K562 (cell line): ENCODE measurements around the gene IQCK. TPM values are rescaled to one million over a fixed set of nuclear protein-coding genes. Genes with fewer than 3 reads are reported as not detected.

Experiments used
- ATAC-seq: fragments of 200-7000 bp; cut with Tn5 transposase; 3 replicates; pipeline ENCODE4 v1.9.1; 2020; ENCODE audit warnings: moderate library complexity
- BruUV-seq: library from RNA; stranded (reverse); fragments of 400-500 nt; replicated peaks from 2 replicates; lab custom pipeline; 2021; lab: Mats Ljungman, UMichigan
- CTCF ChIA-PET: fragments of 300-600 bp; formaldehyde crosslinking; extraction: SDS; loops from one replicate; lab custom pipeline; 2021; ENCODE audit warnings: low intra/inter-chr PET ratio; lab: Yijun Ruan, JAX
- POLR2A ChIA-PET: fragments of 300-600, 350-650 bp; sonication (Branson Sonifier 250); formaldehyde crosslinking; extraction: SDS; loops from one replicate; lab custom pipeline; 2021; ENCODE audit warnings: antibody characterized with exemption, inconsistent platforms; lab: Yijun Ruan, JAX
- DNase-seq, 4 experiments: peaks; one replicate each; pipeline versions ENCODE4 v3.0.0 to v3.0.0-alpha.2; 2011 to 2018; ENCODE audit warnings: low spot score in 3 of 4, mixed read lengths in 3 of 4; ENCODE audit errors: extremely low read depth in 1 of 4
- FAIRE-seq: peaks from 2 replicates; lab custom pipeline; 2011; peaks lifted over from hg19 to GRCh38; lab: Jason Lieb, UNC
- H2AFZ ChIP-seq: 2 replicates; pipeline ENCODE4 v1.6.0; 2011; ENCODE audit warnings: low read depth, low read length, control low read depth, inconsistent platforms
- H3K27ac ChIP-seq: fragments of 200-600 bp; 3 replicates; pipeline ENCODE4 v1.8.0; 2011; ENCODE audit warnings: low read depth, mild to moderate bottlenecking, control low read depth, inconsistent platforms, low read length, moderate library complexity, mixed read lengths; ENCODE audit errors: extremely low read depth
- H3K27me3 ChIP-seq, 2 experiments: fragments of 300-600 bp in 1 of 2; 2 replicates in 1 of 2; 3 replicates in 1 of 2; pipeline versions ENCODE4 v1.6.0 to v1.8.0; 2011; ENCODE audit warnings: inconsistent platforms in 2 of 2, low read length in 2 of 2, mild to moderate bottlenecking in 1 of 2, mixed read lengths in 1 of 2, moderate library complexity in 1 of 2; ENCODE audit not compliant: control insufficient read depth in 2 of 2, insufficient read depth in 2 of 2
- H3K36me3 ChIP-seq: fragments of 300-600 bp; 3 replicates; pipeline ENCODE4 v1.8.0; 2011; ENCODE audit warnings: mild to moderate bottlenecking, low read length, inconsistent platforms; ENCODE audit not compliant: control insufficient read depth, insufficient read depth
- H3K4me1 ChIP-seq, 2 experiments: fragments of 200-600 bp in 1 of 2; replicated peaks in 1 of 2; 2 replicates in 1 of 2; 3 replicates in 1 of 2; pipeline versions ENCODE4 v1.5.1 to v1.8.0; 2011; ENCODE audit warnings: inconsistent platforms in 2 of 2, low read length in 2 of 2, mild to moderate bottlenecking in 1 of 2, mixed read lengths in 1 of 2, moderate library complexity in 1 of 2; ENCODE audit not compliant: control insufficient read depth in 2 of 2, insufficient read depth in 2 of 2
- H3K4me2 ChIP-seq: 2 replicates; pipeline ENCODE4 v1.6.1; 2011; ENCODE audit warnings: low read length, control low read depth, inconsistent platforms, mixed read lengths; ENCODE audit not compliant: insufficient read depth
- H3K4me3 ChIP-seq: fragments of 200-600 bp; sonication (generic), shearing (Covaris generic); 2 replicates; pipeline ENCODE4 v1.5.1; 2016; ENCODE audit warnings: control low read depth, inconsistent platforms
- H3K79me2 ChIP-seq: fragments of 200-600 bp; 3 replicates; pipeline ENCODE4 v1.8.0; 2011; ENCODE audit warnings: low read length, inconsistent platforms; ENCODE audit not compliant: control insufficient read depth, insufficient read depth
- H3K9ac ChIP-seq, 2 experiments: 2 replicates each; pipeline versions ENCODE4 v1.6.0 to v1.6.1; 2011; ENCODE audit warnings: low read depth in 2 of 2, low read length in 2 of 2, control low read depth in 1 of 2, inconsistent platforms in 1 of 2, mild to moderate bottlenecking in 1 of 2, mixed read lengths in 1 of 2; ENCODE audit not compliant: insufficient read depth in 1 of 2
- H3K9me1 ChIP-seq: one replicate; pipeline ENCODE4 v1.6.0; 2011; ENCODE audit warnings: inconsistent platforms, mild to moderate bottlenecking, low read length, moderate library complexity; ENCODE audit not compliant: control insufficient read depth, insufficient read depth
- H3K9me3 ChIP-seq: replicated peaks from 2 replicates; pipeline ENCODE4 v1.5.1; 2011; ENCODE audit warnings: low read depth, low read length, inconsistent platforms; ENCODE audit not compliant: control insufficient read depth, insufficient read depth
- H4K20me1 ChIP-seq: replicated peaks from 2 replicates; pipeline ENCODE4 v1.6.1; 2011; ENCODE audit warnings: low read length, inconsistent platforms, mixed read lengths; ENCODE audit not compliant: control insufficient read depth, insufficient read depth
- CHD4 ChIP-seq: fragments of 200-600 bp; sonication (generic); IDR thresholded peaks from 3 replicates; pipeline ENCODE4 v1.6.1; 2012; ENCODE audit warnings: low read depth, mild to moderate bottlenecking, mixed read lengths, low read length, inconsistent platforms; ENCODE audit not compliant: insufficient read depth, insufficient replicate concordance, poor library complexity, severe bottlenecking
- STAT5B ChIP-seq: fragments of 250-450 bp; sonication (Bioruptor Pico); IDR thresholded peaks from 2 replicates; pipeline ENCODE4 v1.8.0; 2021; ENCODE audit warnings: mild to moderate bottlenecking, inconsistent platforms
- XRCC4 ChIP-seq: IDR thresholded peaks from one replicate; pipeline ENCODE4 v1.6.1; 2011; ENCODE audit not compliant: insufficient read depth, insufficient read length; ENCODE audit errors: extremely low read depth
- WGBS: fragments of 100-300 bp; shearing (Covaris generic); methylation state at CpG from one replicate; pipeline ENCODE4 v1.1.6; 2016; ENCODE audit warnings: low coverage, mixed read lengths; ENCODE audit not compliant: insufficient coverage; ENCODE audit errors: missing lambda C conversion rate; 5-methylcytosine and 5-hydroxymethylcytosine counted together
- in situ Hi-C: fragments of 300-500 bp; cut with MboI; formaldehyde crosslinking; loops from 4 replicates; pipeline ENCODE4 v1.15.0; 2018; ENCODE audit warnings: inconsistent platforms, mixed read lengths
- intact Hi-C: fragments of 100-400 bp; cut with micrococcal nuclease; formaldehyde crosslinking; loops from 2 replicates; pipeline ENCODE4 v1.14.2; 2022
- polyA plus RNA-seq, 8 experiments: library from polyadenylated mRNA; depleted of rRNA in 4 of 8; stranded (reverse) in 5 of 8; unstranded in 3 of 8; fragments of >200 nt; fragmentation: Nextera tagmentation in 2 of 8; fragmentation: Illumina TruSeq in 1 of 8; extraction: Ambion mirVana in 2 of 8; extraction: Trizol in 1 of 8; gene quantifications; 2 replicates each; pipeline versions ENCODE4 v1.2.1 to v1.2.3, GENCODE V29; 2011 to 2014; ENCODE audit warnings: inconsistent platforms in 1 of 8, missing spikeins in 1 of 8
- total RNA-seq, 7 experiments: library from RNA; depleted of rRNA in 6 of 7; stranded (reverse); fragments of >200 nt in 6 of 7; fragmentation: Illumina TruSeq in 2 of 7; extraction: Trizol in 2 of 7; gene quantifications; 2 replicates each; pipeline versions ENCODE4 v1.2.1 to v1.2.3, GENCODE V29; 2011 to 2021; ENCODE audit warnings: low replicate concordance in 1 of 7
- TF ChIP-seq, protein P1 (sequence below): fragments of 450-650 bp; formaldehyde crosslinking; IDR thresholded peaks from 2 replicates; pipeline ENCODE4 v1.4.0; 2022; ENCODE audit warnings: mild to moderate bottlenecking, moderate library complexity

The IQCK gene
- total and polyA plus RNA-seq, 9 of the 15 experiments (the other 6 are each of a cell fraction or from before 2014, with no cell fraction given), result 5.2 to 12.2 (median 7.3) TPM

DNA sequence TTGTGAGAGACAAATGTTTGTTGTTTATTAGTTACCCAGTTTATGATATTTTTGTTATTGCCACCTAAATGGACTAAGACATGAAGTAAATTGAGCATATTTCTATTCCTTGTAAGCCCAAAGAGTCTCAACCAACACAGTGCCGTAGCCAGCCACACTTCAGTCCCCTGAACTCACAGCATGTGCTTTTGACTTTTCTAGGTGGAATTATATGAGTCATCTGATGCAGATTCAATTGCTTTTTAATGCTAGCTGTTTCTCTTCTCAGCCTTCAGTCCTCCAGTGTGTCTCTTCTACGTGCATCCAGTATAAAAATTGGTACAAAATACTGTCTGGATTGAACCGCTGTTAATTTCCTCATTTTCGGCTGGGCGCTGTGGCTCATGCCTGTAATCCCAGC lies 39.0 kb downstream of the IQCK start:
- WGBS, result 62% methylated on average over 5 of the region's 5 CpGs
- Histone ChIP-seq H4K20me1 (no peaks in the 10 kb centered on the region), H3K27ac (no peak overlapping the region), H2AFZ (no peak overlapping the region), H3K9me3 (no peaks in the 10 kb centered on the region), H3K9ac (no peak overlapping the region), H3K27me3 (no peaks in the 10 kb centered on the region), H3K4me1 (no peaks in the 10 kb centered on the region; a peak in 2 of 5 replicates), H3K36me3 (no peaks in the 10 kb centered on the region), H3K4me2 (no peak overlapping the region), H3K79me2 (no peaks in the 10 kb centered on the region), H3K9me1 (no peaks in the 10 kb centered on the region), H3K4me3 (no peak overlapping the region)
- intact Hi-C loops (no loop called here), in situ Hi-C loops (no loop called here)
- ATAC-seq (no peak), FAIRE-seq (no peak), DNase-seq (no peak)
- ChIA-PET CTCF (no interaction called here), POLR2A (no interaction called here)
- TF ChIP-seq, protein P1, sequence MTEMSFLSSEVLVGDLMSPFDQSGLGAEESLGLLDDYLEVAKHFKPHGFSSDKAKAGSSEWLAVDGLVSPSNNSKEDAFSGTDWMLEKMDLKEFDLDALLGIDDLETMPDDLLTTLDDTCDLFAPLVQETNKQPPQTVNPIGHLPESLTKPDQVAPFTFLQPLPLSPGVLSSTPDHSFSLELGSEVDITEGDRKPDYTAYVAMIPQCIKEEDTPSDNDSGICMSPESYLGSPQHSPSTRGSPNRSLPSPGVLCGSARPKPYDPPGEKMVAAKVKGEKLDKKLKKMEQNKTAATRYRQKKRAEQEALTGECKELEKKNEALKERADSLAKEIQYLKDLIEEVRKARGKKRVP (CRISPR knock-in tag), result no peak
- TF ChIP-seq CHD4 (no peak), STAT5B (CRISPR knock-in tag) (no peak), XRCC4 (no peak)
- BruUV-seq, result no TSS peak
